HFF-Myc (cell line): ENCODE measurements around the gene ALOX5.

Experiments used
- DNase-seq: peaks from one replicate; pipeline ENCODE4 v3.0.0-alpha.2; 2011; ENCODE audit warnings: low read depth; ENCODE audit errors: extremely low read depth
- H3K4me3 ChIP-seq: replicated peaks from 2 replicates; pipeline ENCODE4 v1.5.1; 2011; ENCODE audit warnings: low read depth, mild to moderate bottlenecking, control low read depth, low read length
- TF ChIP-seq, protein P1 (sequence below): IDR thresholded peaks from 2 replicates; pipeline ENCODE4 v1.5.1; 2012; ENCODE audit warnings: mild to moderate bottlenecking, low read depth, low read length, control low read depth; ENCODE audit errors: missing control alignments

The ALOX5 gene

DNA sequence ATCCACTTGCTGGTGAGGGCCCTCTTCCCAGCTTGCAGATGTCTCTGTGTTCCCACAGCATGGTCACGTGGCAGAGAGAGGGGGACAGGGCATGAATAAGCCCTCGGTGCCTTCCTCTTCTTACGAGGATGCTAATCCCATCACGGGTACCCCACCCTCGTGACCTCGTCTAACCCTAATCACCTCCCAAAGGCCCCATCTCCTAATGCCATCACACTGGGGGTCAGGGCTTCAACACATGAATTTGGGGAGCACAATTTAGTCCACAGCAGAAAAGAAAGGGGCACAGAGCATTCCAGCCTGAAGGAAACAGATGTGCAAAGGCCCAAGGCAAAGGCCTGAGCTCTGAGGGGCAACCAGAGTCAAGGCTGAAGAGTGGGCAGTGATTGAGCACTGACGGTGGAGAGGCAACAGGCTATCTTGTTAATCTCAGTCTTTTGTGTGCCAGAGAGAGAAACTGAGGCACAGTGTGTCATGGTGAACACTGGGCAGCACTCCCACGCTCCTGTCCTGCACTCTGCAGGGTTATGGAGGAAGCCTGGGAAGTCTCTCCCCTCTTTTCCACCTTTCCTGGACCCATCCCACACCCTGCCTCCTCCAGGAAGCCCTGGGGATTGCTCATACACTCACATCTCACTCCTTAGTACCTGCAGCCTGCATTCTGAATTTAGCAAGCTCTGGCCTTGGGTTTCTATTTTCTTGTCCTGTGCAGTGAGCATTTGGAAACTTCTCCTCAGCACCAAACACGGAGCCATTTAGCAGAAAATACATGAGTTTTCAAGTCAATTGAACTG, 49.0 kb downstream of the ALOX5 start:
- H3K4me3 ChIP-seq, result no peak overlapping the region
- no peak for DNase-seq
- TF ChIP-seq, protein P1, sequence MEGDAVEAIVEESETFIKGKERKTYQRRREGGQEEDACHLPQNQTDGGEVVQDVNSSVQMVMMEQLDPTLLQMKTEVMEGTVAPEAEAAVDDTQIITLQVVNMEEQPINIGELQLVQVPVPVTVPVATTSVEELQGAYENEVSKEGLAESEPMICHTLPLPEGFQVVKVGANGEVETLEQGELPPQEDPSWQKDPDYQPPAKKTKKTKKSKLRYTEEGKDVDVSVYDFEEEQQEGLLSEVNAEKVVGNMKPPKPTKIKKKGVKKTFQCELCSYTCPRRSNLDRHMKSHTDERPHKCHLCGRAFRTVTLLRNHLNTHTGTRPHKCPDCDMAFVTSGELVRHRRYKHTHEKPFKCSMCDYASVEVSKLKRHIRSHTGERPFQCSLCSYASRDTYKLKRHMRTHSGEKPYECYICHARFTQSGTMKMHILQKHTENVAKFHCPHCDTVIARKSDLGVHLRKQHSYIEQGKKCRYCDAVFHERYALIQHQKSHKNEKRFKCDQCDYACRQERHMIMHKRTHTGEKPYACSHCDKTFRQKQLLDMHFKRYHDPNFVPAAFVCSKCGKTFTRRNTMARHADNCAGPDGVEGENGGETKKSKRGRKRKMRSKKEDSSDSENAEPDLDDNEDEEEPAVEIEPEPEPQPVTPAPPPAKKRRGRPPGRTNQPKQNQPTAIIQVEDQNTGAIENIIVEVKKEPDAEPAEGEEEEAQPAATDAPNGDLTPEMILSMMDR, result no peak

DNA sequence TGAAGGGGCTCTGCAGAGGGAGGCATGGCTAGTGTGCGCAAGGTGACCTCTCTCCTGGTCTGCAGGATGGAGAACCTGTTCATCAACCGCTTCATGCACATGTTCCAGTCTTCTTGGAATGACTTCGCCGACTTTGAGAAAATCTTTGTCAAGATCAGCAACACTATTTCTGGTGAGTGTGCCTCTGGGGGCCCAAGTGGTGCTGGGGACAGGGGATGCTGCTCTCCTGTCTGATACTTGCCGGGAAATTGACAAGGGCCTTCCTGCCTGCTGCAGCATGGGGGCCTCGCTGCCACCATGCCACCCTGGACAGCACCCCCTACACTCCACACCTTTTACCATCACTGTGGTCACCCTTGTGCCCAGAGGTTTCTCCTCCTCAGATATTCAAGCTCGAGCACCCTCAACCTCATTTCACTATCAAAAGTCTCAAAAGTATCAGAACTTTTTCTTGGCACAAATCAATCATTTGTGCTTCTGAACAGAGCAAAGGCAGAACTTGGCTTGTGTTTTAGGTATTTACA, 50.0 kb downstream of the ALOX5 start:
- H3K4me3 ChIP-seq, result no peak overlapping the region
- TF ChIP-seq, protein P1, result no peak
- no peak for DNase-seq

GRCh38 chr10:45424668-45425404, 50.8 kb downstream of the ALOX5 start:
- no peak for DNase-seq
- TF ChIP-seq, protein P1, result no peak

DNA sequence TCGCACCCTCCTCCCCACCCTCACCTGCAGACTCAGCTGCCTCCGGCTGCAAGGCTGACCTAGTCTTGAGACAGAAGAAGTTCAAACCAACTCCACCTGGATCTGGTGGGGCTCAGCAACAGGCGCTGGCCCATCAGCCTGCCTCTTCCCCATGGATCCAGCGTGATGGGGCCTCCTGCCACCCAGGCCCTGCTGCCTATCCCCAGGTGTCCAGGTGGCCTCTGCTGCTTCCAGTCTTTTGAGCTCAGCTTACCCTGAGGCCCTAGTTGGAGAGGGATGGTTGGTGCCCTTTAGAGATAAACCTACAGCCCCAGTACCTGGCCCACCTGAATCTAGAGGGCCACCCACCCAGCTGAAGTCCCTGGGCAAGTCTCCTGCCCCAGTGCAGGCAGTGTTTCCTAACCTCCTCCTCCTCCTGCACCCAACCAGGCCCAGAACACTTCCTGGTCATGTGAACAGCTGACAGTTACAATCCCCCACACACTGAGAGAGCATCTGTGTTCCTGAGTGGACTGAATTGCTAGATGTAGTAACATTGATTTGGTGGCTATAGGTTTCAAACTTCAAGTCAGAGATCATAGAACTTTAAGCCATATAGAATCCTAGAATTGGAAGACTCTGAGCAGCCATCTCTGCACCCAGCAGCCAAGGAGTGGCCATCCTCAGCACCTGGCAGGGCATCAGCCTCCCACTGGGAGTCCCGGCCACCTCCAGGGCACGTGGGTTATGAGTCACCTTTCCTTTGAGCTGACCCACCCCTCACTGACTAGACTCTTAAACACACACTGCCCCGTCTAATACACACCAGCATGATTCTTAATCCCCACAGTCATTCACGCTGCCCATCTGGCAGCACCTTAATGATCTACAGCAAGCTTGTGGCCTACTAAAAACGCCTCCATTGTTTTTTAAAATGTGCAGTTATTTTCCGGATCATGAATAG, 51.9 kb downstream of the ALOX5 start:
- TF ChIP-seq, protein P1, result no peak
- no peak for DNase-seq
- no peak overlapping the region for H3K4me3 ChIP-seq

More at GRCh38 chr10:45424668-45425404, 50.8 kb downstream of the ALOX5 start:
- no peak overlapping the region for H3K4me3 ChIP-seq

GRCh38 chr10:45427262-45427969, 53.4 kb downstream of the ALOX5 start:
- H3K4me3 ChIP-seq, result no peak overlapping the region
- DNase-seq, result no peak
- TF ChIP-seq, protein P1, result no peak

- H3K4me3 ChIP-seq, result no peak overlapping the region
- DNase-seq, result no peak
- TF ChIP-seq, protein P1, result no peak
Measured at GRCh38 chr10:45427970-45428366, 54.0 kb downstream of the ALOX5 start.
